ENCODE data around the gene NOXO1. TPM values are rescaled to one million over a fixed set of nuclear protein-coding genes. Genes with fewer than 3 reads are reported as not detected.

NOXO1 gene
- total and polyA plus RNA-seq, 2 experiments from 2014 or later: 2.0 to 2.6 TPM

DNA sequence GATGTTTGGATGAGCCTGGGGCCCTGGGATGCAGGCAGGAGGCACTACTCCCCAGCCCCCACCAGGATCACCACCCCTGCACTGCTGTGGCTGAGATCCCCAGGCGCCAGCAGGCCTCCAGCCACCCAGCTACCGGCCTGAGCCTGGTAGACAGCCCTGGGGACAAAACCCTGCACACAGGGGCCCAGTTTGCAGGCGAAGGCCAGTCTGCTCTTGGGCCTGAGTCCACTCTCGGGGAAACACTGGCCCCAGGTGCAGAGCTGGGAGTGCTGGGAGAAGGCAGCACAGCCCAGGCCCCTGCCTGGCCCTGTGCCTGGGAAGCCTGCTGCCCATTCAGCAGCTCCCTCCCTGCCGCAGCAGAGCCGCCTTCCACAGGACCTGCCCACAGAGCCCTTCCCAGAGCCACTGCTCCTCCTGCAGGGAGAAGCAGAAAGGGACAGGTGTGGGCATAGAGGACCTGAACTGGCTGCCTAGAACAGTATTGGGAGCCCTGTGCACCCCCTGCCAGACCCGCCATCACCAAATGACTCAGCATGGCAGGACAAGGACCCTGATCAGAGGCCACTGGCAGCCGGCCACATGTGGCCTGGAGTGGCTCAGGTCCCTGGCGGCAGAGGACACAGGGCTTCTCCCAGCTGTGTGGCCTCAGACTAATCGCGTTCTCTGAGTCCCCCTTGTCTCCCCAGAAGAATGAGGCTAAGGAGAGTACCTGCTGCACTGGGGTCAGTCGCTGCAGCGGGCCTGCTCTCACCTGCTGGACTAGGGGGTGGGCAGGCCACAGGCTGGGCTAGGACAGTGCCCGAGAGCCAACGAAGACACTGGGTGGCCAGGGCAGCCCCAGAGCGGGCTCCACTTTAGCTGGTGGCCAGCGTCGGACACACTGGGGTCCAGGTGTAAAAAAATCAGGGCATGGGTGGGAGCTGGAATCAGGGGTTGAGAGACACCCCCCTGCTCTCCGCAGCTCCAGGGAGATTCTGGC lies 48.9 kb downstream of the NOXO1 start:
- Histone ChIP-seq H3K27ac (ENCODE audit: low read depth) (no peak overlapping the region), H3K4me1 (ENCODE audit: insufficient read depth) (0 out of 2 replicates have a peak, but pooled peaks cover 2% of the 10 kb centered on the region), H3K4me3 (no peak overlapping the region), H2AFZ (peak overlapping the region; percentile 52; the same call in 1 of the 2 replicates), H3K79me2 (replicated peaks; ENCODE audit: insufficient read depth) (no peaks in the 10 kb centered on the region), H3F3A (replicated peaks; ENCODE audit: low read depth) (no peaks in the 10 kb centered on the region), H3K36me3 (ENCODE audit: insufficient read depth) (no peaks in the 10 kb centered on the region), H3K9me2 (ENCODE audit: insufficient read depth) (no peaks in the 10 kb centered on the region), H4K20me1 (replicated peaks; ENCODE audit: insufficient read depth) (no peaks in the 10 kb centered on the region), H3K4me2 (no peak overlapping the region), H3K27me3 (ENCODE audit: insufficient read depth) (peaks cover 24% of the 10 kb centered on the region)
- peaks cover 26% of the 10 kb centered on the region for H3K27me3 Mint-ChIP-seq (ENCODE audit: insufficient read depth, low read depth, poor library complexity)
- no peak for TF ChIP-seq EZH2 (IDR thresholded peaks at IDR 0.05; ENCODE audit: low read depth, unreplicated experiment)
- no peak for TF ChIP-seq POLR2AphosphoS5 (IDR thresholded peaks at IDR 0.05; ENCODE audit: low read depth)
- TF ChIP-seq ZNF331 (CRISPR knock-in tag; IDR thresholded peaks at IDR 0.05; ENCODE audit: low read depth): no peak
- no peak for TF ChIP-seq ETS1 (IDR thresholded peaks at IDR 0.05)
- TF ChIP-seq CTCF (conservative IDR thresholded peaks at IDR 0.05; ENCODE audit: low read depth in 2 of 2): peak; percentile 28 to 64; a peak in 3 of 4 replicates
- TF ChIP-seq, protein P1, sequence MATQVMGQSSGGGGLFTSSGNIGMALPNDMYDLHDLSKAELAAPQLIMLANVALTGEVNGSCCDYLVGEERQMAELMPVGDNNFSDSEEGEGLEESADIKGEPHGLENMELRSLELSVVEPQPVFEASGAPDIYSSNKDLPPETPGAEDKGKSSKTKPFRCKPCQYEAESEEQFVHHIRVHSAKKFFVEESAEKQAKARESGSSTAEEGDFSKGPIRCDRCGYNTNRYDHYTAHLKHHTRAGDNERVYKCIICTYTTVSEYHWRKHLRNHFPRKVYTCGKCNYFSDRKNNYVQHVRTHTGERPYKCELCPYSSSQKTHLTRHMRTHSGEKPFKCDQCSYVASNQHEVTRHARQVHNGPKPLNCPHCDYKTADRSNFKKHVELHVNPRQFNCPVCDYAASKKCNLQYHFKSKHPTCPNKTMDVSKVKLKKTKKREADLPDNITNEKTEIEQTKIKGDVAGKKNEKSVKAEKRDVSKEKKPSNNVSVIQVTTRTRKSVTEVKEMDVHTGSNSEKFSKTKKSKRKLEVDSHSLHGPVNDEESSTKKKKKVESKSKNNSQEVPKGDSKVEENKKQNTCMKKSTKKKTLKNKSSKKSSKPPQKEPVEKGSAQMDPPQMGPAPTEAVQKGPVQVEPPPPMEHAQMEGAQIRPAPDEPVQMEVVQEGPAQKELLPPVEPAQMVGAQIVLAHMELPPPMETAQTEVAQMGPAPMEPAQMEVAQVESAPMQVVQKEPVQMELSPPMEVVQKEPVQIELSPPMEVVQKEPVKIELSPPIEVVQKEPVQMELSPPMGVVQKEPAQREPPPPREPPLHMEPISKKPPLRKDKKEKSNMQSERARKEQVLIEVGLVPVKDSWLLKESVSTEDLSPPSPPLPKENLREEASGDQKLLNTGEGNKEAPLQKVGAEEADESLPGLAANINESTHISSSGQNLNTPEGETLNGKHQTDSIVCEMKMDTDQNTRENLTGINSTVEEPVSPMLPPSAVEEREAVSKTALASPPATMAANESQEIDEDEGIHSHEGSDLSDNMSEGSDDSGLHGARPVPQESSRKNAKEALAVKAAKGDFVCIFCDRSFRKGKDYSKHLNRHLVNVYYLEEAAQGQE (IDR thresholded peaks at IDR 0.05; ENCODE audit: unreplicated experiment): no peak
- TF ChIP-seq, protein P2, sequence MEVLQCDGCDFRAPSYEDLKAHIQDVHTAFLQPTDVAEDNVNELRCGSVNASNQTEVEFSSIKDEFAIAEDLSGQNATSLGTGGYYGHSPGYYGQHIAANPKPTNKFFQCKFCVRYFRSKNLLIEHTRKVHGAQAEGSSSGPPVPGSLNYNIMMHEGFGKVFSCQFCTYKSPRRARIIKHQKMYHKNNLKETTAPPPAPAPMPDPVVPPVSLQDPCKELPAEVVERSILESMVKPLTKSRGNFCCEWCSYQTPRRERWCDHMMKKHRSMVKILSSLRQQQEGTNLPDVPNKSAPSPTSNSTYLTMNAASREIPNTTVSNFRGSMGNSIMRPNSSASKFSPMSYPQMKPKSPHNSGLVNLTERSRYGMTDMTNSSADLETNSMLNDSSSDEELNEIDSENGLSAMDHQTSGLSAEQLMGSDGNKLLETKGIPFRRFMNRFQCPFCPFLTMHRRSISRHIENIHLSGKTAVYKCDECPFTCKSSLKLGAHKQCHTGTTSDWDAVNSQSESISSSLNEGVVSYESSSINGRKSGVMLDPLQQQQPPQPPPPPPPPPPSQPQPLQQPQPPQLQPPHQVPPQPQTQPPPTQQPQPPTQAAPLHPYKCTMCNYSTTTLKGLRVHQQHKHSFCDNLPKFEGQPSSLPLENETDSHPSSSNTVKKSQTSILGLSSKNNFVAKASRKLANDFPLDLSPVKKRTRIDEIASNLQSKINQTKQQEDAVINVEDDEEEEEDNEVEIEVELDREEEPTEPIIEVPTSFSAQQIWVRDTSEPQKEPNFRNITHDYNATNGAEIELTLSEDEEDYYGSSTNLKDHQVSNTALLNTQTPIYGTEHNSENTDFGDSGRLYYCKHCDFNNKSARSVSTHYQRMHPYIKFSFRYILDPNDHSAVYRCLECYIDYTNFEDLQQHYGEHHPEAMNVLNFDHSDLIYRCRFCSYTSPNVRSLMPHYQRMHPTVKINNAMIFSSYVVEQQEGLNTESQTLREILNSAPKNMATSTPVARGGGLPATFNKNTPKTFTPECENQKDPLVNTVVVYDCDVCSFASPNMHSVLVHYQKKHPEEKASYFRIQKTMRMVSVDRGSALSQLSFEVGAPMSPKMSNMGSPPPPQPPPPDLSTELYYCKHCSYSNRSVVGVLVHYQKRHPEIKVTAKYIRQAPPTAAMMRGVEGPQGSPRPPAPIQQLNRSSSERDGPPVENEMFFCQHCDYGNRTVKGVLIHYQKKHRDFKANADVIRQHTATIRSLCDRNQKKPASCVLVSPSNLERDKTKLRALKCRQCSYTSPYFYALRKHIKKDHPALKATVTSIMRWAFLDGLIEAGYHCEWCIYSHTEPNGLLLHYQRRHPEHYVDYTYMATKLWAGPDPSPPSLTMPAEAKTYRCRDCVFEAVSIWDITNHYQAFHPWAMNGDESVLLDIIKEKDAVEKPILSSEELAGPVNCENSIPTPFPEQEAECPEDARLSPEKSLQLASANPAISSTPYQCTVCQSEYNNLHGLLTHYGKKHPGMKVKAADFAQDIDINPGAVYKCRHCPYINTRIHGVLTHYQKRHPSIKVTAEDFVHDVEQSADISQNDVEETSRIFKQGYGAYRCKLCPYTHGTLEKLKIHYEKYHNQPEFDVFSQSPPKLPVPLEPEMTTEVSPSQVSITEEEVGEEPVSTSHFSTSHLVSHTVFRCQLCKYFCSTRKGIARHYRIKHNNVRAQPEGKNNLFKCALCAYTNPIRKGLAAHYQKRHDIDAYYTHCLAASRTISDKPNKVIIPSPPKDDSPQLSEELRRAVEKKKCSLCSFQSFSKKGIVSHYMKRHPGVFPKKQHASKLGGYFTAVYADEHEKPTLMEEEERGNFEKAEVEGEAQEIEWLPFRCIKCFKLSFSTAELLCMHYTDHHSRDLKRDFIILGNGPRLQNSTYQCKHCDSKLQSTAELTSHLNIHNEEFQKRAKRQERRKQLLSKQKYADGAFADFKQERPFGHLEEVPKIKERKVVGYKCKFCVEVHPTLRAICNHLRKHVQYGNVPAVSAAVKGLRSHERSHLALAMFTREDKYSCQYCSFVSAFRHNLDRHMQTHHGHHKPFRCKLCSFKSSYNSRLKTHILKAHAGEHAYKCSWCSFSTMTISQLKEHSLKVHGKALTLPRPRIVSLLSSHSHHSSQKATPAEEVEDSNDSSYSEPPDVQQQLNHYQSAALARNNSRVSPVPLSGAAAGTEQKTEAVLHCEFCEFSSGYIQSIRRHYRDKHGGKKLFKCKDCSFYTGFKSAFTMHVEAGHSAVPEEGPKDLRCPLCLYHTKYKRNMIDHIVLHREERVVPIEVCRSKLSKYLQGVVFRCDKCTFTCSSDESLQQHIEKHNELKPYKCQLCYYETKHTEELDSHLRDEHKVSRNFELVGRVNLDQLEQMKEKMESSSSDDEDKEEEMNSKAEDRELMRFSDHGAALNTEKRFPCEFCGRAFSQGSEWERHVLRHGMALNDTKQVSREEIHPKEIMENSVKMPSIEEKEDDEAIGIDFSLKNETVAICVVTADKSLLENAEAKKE (CRISPR knock-in tag; IDR thresholded peaks at IDR 0.05): no peak
- no peak for TF ChIP-seq CREB1 (CRISPR knock-in tag; IDR thresholded peaks at IDR 0.05; ENCODE audit: low read depth)
- TF ChIP-seq NANOG (IDR thresholded peaks at IDR 0.05; ENCODE audit: borderline replicate concordance): no peak
- 0 out of 3 replicates have a peak, but pooled peaks cover 7% of the 10 kb centered on the region for H3K4me1 Mint-ChIP-seq
- ATAC-seq (peak; percentile 45), DNase-seq (ENCODE audit: low spot score) (peak; percentile 72)
- no peaks in the 10 kb centered on the region; the same call in 2 of the 3 replicates for H3K36me3 Mint-ChIP-seq (ENCODE audit: low read depth)
- no peak overlapping the region for H3K27ac Mint-ChIP-seq
- H3K9me3 Mint-ChIP-seq: no peaks in the 10 kb centered on the region
- H3K4me3 Mint-ChIP-seq: no peak overlapping the region

Data from GM23338 (cell line).